ENCODE results near the gene ULK4. TPM values are rescaled to one million over a fixed set of nuclear protein-coding genes. Genes with fewer than 3 reads are reported as not detected.

The ULK4 gene
- total and polyA plus RNA-seq, 9 of the 15 experiments (the other 6 are each of a cell fraction or from before 2014, with no cell fraction given), result 3.0 to 5.9 (median 3.5) TPM

DNA sequence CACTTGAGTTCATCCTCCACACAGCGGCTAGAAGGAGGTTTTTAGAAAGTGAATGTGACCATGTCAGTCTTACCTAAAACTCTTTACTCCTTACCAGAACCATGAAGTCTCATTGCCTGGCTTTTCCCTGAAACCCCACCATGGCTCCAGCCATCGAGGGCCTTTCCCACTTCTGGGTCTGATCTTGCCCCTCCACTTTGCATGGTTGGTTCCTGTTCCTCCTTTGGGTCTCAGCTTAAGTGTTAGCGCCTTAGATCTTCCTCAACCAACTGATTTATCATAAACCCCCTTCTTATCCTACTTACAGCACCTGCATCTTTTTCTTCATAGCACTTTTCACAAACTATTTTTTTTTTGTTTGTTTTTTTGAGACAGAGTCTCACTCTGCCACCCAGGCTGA is 45.9 kb upstream of the ULK4 start:
- Histone ChIP-seq H3K27ac (ENCODE audit: extremely low read depth, low read depth, low read length) (no peak overlapping the region), H3K27me3 (ENCODE audit: control insufficient read depth in 2 of 2, insufficient read depth in 2 of 2, low read length in 2 of 2) (no peaks in the 10 kb centered on the region; a peak in 2 of 5 replicates), H3K79me2 (ENCODE audit: control insufficient read depth, insufficient read depth, low read length) (no peaks in the 10 kb centered on the region), H3K9ac (ENCODE audit: insufficient read depth in 1 of 2, low read depth in 2 of 2, low read length in 2 of 2) (no peak overlapping the region), H4K20me1 (replicated peaks; ENCODE audit: control insufficient read depth, insufficient read depth, low read length) (no peaks in the 10 kb centered on the region), H3K4me2 (ENCODE audit: insufficient read depth, low read length) (no peak overlapping the region), H3K9me3 (replicated peaks; ENCODE audit: control insufficient read depth, insufficient read depth, low read depth, low read length) (peaks cover under 1% of the 10 kb centered on the region; the same call in 1 of the 2 replicates), H3K36me3 (ENCODE audit: control insufficient read depth, insufficient read depth, low read length) (no peaks in the 10 kb centered on the region), H3K9me1 (ENCODE audit: control insufficient read depth, insufficient read depth, low read length) (no peaks in the 10 kb centered on the region), H2AFZ (ENCODE audit: low read depth, low read length) (no peak overlapping the region), H3K4me1 (replicated peaks in 1 of 2; ENCODE audit: control insufficient read depth in 2 of 2, insufficient read depth in 2 of 2, low read length in 2 of 2) (peaks cover 4 to 8% of the 10 kb centered on the region in 2 experiments; a peak in 4 of 5 replicates), H3K4me3 (no peak overlapping the region)
- CTCF ChIA-PET (ENCODE audit: low intra/inter-chr PET ratio), result no interaction called here
- ATAC-seq, result no peak
- WGBS (ENCODE audit: insufficient coverage, low coverage, missing lambda C conversion rate), result 30% methylated on average over 3 of the region's 3 CpGs
- intact Hi-C loops (cut with micrococcal nuclease), result no loop called here
- in situ Hi-C loops (cut with MboI), result no loop called here
- no TSS peak for BruUV-seq (replicated peaks)
- no peak for DNase-seq (ENCODE audit: extremely low read depth in 1 of 4, low spot score in 3 of 4)
- no peak for FAIRE-seq
- TF ChIP-seq ZNF143 (CRISPR knock-in tag; IDR thresholded peaks at IDR 0.05), result no peak
- TF ChIP-seq, protein P1, sequence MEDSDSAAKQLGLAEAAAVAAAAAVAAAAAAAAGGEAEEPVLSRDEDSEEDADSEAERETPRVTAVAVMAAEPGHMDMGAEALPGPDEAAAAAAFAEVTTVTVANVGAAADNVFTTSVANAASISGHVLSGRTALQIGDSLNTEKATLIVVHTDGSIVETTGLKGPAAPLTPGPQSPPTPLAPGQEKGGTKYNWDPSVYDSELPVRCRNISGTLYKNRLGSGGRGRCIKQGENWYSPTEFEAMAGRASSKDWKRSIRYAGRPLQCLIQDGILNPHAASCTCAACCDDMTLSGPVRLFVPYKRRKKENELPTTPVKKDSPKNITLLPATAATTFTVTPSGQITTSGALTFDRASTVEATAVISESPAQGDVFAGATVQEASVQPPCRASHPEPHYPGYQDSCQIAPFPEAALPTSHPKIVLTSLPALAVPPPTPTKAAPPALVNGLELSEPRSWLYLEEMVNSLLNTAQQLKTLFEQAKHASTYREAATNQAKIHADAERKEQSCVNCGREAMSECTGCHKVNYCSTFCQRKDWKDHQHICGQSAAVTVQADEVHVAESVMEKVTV (CRISPR knock-in tag; IDR thresholded peaks at IDR 0.05), result no peak
- TF ChIP-seq FOXP1 (CRISPR knock-in tag; IDR thresholded peaks at IDR 0.05), result no peak
- no peak for TF ChIP-seq CBX8 (IDR thresholded peaks at IDR 0.05; ENCODE audit: borderline replicate concordance, extremely low read depth, low read depth, low read length, poor library complexity, severe bottlenecking)
- TF ChIP-seq, protein P2, sequence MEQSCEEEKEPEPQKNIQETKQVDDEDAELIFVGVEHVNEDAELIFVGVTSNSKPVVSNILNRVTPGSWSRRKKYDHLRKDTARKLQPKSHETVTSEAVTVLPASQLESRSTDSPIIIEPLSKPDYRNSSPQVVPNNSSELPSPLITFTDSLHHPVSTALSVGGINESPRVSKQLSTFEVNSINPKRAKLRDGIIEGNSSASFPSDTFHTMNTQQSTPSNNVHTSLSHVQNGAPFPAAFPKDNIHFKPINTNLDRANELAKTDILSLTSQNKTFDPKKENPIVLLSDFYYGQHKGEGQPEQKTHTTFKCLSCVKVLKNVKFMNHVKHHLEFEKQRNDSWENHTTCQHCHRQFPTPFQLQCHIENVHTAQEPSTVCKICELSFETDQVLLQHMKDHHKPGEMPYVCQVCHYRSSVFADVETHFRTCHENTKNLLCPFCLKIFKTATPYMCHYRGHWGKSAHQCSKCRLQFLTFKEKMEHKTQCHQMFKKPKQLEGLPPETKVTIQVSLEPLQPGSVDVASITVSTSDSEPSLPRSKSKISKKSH (CRISPR knock-in tag; IDR thresholded peaks at IDR 0.05), result no peak
- no peak for TF ChIP-seq RBFOX2 (IDR thresholded peaks at IDR 0.05; ENCODE audit: low read depth, low read length)
- TF ChIP-seq, protein P3, sequence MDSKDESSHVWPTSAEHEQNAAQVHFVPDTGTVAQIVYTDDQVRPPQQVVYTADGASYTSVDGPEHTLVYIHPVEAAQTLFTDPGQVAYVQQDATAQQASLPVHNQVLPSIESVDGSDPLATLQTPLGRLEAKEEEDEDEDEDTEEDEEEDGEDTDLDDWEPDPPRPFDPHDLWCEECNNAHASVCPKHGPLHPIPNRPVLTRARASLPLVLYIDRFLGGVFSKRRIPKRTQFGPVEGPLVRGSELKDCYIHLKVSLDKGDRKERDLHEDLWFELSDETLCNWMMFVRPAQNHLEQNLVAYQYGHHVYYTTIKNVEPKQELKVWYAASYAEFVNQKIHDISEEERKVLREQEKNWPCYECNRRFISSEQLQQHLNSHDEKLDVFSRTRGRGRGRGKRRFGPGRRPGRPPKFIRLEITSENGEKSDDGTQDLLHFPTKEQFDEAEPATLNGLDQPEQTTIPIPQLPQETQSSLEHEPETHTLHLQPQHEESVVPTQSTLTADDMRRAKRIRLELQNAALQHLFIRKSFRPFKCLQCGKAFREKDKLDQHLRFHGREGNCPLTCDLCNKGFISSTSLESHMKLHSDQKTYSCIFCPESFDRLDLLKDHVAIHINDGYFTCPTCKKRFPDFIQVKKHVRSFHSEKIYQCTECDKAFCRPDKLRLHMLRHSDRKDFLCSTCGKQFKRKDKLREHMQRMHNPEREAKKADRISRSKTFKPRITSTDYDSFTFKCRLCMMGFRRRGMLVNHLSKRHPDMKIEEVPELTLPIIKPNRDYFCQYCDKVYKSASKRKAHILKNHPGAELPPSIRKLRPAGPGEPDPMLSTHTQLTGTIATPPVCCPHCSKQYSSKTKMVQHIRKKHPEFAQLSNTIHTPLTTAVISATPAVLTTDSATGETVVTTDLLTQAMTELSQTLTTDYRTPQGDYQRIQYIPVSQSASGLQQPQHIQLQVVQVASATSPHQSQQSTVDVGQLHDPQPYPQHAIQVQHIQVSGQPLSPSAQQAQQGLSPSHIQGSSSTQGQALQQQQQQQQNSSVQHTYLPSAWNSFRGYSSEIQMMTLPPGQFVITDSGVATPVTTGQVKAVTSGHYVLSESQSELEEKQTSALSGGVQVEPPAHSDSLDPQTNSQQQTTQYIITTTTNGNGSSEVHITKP (IDR thresholded peaks at IDR 0.05; ENCODE audit: partially characterized antibody), result no peak
- TF ChIP-seq, protein P4, sequence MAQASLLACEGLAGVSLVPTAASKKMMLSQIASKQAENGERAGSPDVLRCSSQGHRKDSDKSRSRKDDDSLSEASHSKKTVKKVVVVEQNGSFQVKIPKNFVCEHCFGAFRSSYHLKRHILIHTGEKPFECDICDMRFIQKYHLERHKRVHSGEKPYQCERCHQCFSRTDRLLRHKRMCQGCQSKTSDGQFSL (CRISPR knock-in tag; IDR thresholded peaks at IDR 0.05), result no peak
- TF ChIP-seq, protein P4 (tag; IDR thresholded peaks at IDR 0.05), result no peak
- TF ChIP-seq PHF8 (IDR thresholded peaks at IDR 0.05; ENCODE audit: borderline replicate concordance, low read length), result no peak
- POLR2A ChIA-PET, result no interaction called here

All from K562 (cell line).